ENCODE data around the gene RPL21. TPM values are rescaled to one million over a fixed set of nuclear protein-coding genes. Genes with fewer than 3 reads are reported as not detected.

Gene RPL21
- polyA plus RNA-seq, 1 donor (not counting 4 experiments of a cell fraction or from before 2014, with no cell fraction given) = 1,751 TPM

DNA sequence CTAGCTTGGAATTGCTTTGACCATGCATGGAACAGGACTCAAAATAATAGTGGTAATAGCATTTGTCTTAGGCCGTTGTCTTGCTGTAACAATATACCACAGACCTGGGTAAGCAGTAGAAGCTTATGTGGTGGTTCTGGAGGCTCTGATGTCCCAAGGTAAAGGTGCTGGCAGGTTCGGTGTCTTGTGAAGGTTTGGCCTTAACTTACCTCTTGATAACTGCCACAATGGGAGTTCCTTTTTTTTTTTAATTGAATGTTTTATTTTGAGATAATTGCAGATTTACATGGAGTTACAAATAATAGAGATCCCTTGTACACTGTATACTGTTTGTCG is 5.8 kb downstream of the RPL21 start:
- Histone ChIP-seq H3K4me3 (ENCODE audit: control insufficient read depth in 2 of 3, extremely low read depth in 1 of 3, insufficient read depth in 2 of 3, low read depth in 1 of 3, low read length in 3 of 3) (no peak overlapping the region), H4K20me1 (ENCODE audit: control insufficient read depth, extremely low read depth, insufficient read depth, low read length) (peaks cover 17% of the 10 kb centered on the region), H3K4me2 (ENCODE audit: control insufficient read depth, extremely low read depth, insufficient read depth, low read depth, low read length) (no peak overlapping the region), H3K27ac (ENCODE audit: control insufficient read depth, insufficient read depth, low read length) (no peak overlapping the region), H3K4me1 (ENCODE audit: control insufficient read depth, extremely low read depth, insufficient read depth, low read length) (peaks cover 36% of the 10 kb centered on the region), H3K27me3 (ENCODE audit: control insufficient read depth, extremely low read depth, insufficient read depth, low read length) (no peaks in the 10 kb centered on the region), H3K9me3 (ENCODE audit: control insufficient read depth, low read depth, low read length) (no peaks in the 10 kb centered on the region), H3K36me3 (ENCODE audit: control insufficient read depth in 2 of 2, extremely low read depth in 1 of 2, insufficient read depth in 2 of 2, low read length in 2 of 2) (peaks cover 23 to 59% of the 10 kb centered on the region in 2 experiments), H3K9me1 (ENCODE audit: control insufficient read depth, extremely low read depth, insufficient read depth, low read length) (peaks cover 10% of the 10 kb centered on the region), H3K79me2 (ENCODE audit: control insufficient read depth, insufficient read depth, low read length) (peaks cover 47% of the 10 kb centered on the region), H2AFZ (ENCODE audit: control insufficient read depth, low read length) (no peak overlapping the region), H3K9ac (ENCODE audit: control insufficient read depth, extremely low read depth, insufficient read depth, low read length) (no peak overlapping the region)
- DNase-seq (ENCODE audit: low read depth, low spot score) (no peak), FAIRE-seq (no peak)
- dilution Hi-C loops (cut with MboI; ENCODE audit: extremely low pct_ligation_motif_present, low sequenced_read_pairs) = no loop called here
- TF ChIP-seq, protein P1, sequence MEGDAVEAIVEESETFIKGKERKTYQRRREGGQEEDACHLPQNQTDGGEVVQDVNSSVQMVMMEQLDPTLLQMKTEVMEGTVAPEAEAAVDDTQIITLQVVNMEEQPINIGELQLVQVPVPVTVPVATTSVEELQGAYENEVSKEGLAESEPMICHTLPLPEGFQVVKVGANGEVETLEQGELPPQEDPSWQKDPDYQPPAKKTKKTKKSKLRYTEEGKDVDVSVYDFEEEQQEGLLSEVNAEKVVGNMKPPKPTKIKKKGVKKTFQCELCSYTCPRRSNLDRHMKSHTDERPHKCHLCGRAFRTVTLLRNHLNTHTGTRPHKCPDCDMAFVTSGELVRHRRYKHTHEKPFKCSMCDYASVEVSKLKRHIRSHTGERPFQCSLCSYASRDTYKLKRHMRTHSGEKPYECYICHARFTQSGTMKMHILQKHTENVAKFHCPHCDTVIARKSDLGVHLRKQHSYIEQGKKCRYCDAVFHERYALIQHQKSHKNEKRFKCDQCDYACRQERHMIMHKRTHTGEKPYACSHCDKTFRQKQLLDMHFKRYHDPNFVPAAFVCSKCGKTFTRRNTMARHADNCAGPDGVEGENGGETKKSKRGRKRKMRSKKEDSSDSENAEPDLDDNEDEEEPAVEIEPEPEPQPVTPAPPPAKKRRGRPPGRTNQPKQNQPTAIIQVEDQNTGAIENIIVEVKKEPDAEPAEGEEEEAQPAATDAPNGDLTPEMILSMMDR (optimal IDR thresholded peaks at IDR 0.05 in 1 of 3, IDR thresholded peaks at IDR 0.05 in 1 of 3, conservative IDR thresholded peaks at IDR 0.05 in 1 of 3; ENCODE audit: extremely low read depth in 1 of 3, insufficient read depth in 2 of 3, low read length in 3 of 3) = no peak
- TF ChIP-seq EZH2 (IDR thresholded peaks at IDR 0.05; ENCODE audit: low read length) = no peak

DNA sequence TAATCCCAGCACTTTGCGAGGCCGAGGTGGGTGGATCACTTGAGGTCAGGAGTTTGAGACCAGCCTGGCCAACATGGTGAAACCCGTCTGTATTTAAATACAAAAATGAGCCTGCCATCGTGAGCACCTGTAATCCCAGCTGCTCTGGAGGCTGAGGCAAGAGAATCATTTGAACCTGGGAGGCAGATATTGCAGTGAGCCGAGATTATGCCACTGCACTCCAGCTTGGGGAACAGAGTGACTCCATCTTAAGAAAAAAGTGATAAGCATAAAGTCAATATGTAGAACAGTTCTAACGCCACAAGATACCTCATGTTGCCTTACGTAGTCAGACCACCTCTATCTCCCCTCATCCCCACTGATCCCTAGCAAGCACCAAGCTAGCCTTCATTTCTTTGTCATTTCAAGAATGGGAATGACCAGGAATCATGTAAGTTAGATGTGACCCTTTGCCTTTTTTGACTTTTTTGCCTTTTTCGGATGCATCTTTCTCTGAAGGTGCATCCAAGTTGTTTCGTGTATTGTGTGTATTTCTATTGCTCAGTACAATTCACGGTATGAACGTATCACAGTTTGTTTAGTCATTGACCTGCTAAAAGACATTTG is 6.4 kb downstream of the RPL21 start:
- Histone ChIP-seq H3K27ac (ENCODE audit: control insufficient read depth, insufficient read depth, low read length) (no peak overlapping the region), H3K4me1 (ENCODE audit: control insufficient read depth, extremely low read depth, insufficient read depth, low read length) (peaks cover 35% of the 10 kb centered on the region)
- FAIRE-seq = no peak

More for the DNA sequence above, 6.4 kb downstream of the RPL21 start:
- H3K4me2 ChIP-seq (ENCODE audit: control insufficient read depth, extremely low read depth, insufficient read depth, low read depth, low read length) = no peak overlapping the region
- peaks cover 10% of the 10 kb centered on the region for H3K9me1 ChIP-seq (ENCODE audit: control insufficient read depth, extremely low read depth, insufficient read depth, low read length)
- no peak overlapping the region for H3K9ac ChIP-seq (ENCODE audit: control insufficient read depth, extremely low read depth, insufficient read depth, low read length)
- dilution Hi-C loops (cut with MboI; ENCODE audit: extremely low pct_ligation_motif_present, low sequenced_read_pairs) = no loop called here
- TF ChIP-seq, protein P1 (optimal IDR thresholded peaks at IDR 0.05 in 1 of 3, IDR thresholded peaks at IDR 0.05 in 1 of 3, conservative IDR thresholded peaks at IDR 0.05 in 1 of 3; ENCODE audit: extremely low read depth in 1 of 3, insufficient read depth in 2 of 3, low read length in 3 of 3) = no peak
- TF ChIP-seq EZH2 (IDR thresholded peaks at IDR 0.05; ENCODE audit: low read length) = no peak
- no peaks in the 10 kb centered on the region for H3K27me3 ChIP-seq (ENCODE audit: control insufficient read depth, extremely low read depth, insufficient read depth, low read length)
- no peak overlapping the region for H3K4me3 ChIP-seq (ENCODE audit: control insufficient read depth in 2 of 3, extremely low read depth in 1 of 3, insufficient read depth in 2 of 3, low read depth in 1 of 3, low read length in 3 of 3)
- no peak overlapping the region for H2AFZ ChIP-seq (ENCODE audit: control insufficient read depth, low read length)
- peaks cover 17% of the 10 kb centered on the region for H4K20me1 ChIP-seq (ENCODE audit: control insufficient read depth, extremely low read depth, insufficient read depth, low read length)
- H3K9me3 ChIP-seq (ENCODE audit: control insufficient read depth, low read depth, low read length) = no peaks in the 10 kb centered on the region
- DNase-seq (ENCODE audit: low read depth, low spot score) = no peak
- peaks cover 23 to 54% of the 10 kb centered on the region in 2 experiments for H3K36me3 ChIP-seq (ENCODE audit: control insufficient read depth in 2 of 2, extremely low read depth in 1 of 2, insufficient read depth in 2 of 2, low read length in 2 of 2)
- peaks cover 41% of the 10 kb centered on the region for H3K79me2 ChIP-seq (ENCODE audit: control insufficient read depth, insufficient read depth, low read length)
